ENCODE measurements around the gene RFC4. TPM values are rescaled to one million over a fixed set of nuclear protein-coding genes. Genes with fewer than 3 reads are reported as not detected.

Gene RFC4
- total RNA-seq, 4 donors from 2014 or later, result 7.2 to 226 (median 10.5) TPM; not detected in 1

DNA sequence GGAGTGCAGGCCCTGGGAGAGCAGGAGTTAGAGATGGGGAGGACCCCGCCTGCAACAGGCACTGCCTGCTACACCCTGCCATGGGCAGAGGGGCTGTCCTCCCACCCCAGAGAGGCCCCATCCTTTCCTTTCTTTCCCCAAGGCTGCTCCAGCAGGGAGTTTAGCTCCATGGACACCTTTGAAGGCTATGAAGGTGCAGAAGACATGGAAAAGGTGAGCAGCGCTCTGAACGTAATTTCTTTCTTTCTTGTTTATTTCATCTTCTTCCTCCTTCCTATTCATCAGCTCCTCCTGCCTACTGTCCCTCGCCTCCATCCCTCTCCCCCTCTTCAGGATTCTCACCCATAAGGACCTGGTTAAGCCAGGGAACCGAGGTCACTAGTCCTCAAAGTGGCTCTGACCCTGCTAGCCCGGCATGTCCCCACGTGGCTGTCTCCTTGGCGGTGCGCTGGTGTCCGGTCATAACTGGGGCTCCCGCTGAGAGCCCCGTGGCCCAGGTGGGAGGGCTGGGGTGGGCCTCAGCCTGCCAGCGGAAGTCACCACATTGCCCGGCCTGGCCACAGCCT, 20.2 kb upstream of the RFC4 start:
- no peaks in the 10 kb centered on the region for H3K9me3 ChIP-seq
- peaks cover 0 to 32% (median 12%) of the 10 kb centered on the region in 4 donors for H3K4me1 ChIP-seq
- peak overlapping the region in 3 of 4 donors; percentile 73 to 92 (median 73) for H3K4me3 ChIP-seq
- in situ Hi-C loops (cut with MboI; ENCODE audit: low pct_ligation_motif_present in 1 of 4, low pct_unique_long_range_greater_than_20kb in 1 of 4, low sequenced_read_pairs in 3 of 4) (loop anchor here in 1 of 4 donors (25.0 kb wide), 1 partner anchor 336 kb away; no protein-coding TSS in a partner anchor), intact Hi-C loops (cut with DNase I; ENCODE audit: low total_unique reads) (no loop called here)
- peak overlapping the region in 1 of 4 donors; percentile 63 for H3K27ac ChIP-seq
- WGBS, 2 donors (ENCODE audit: low coverage in 1 of 2), result 17 to 27% methylated on average over 3 to 14 of the region's 14 CpGs
- H3K36me3 ChIP-seq, result no peaks in the 10 kb centered on the region
- TF ChIP-seq POLR2AphosphoS5 (IDR thresholded peaks at IDR 0.05), result no peak
- no peak for DNase-seq
- H3K27me3 ChIP-seq, result peaks cover 69% of the 10 kb centered on the region

DNA sequence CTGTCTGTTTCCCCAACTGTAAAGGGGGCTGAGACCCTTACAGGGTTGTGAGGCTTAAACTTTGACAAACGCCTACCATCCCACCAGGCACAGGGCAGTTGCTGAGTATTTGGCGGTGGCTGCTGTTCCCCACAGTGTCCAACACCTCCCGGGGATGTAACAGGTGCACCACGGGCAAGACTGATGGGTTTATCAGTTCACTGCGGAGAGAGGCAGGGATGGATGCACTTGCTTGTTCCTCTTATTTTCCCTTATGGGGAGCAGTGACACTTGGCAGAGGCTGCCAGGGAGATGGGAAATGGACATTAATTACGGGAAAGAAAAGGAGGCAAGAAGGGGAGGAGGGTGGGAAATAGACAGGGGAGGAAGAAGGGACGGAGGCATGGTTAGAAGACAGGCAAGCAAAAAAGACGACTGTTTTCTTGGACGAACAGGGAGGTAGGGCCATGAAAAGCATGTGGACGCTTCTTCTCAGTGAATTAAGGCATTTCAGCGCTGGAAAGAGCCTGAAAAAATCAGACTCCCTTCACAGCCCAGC, 19.7 kb upstream of the RFC4 start:
- Histone ChIP-seq H3K27ac (no peak overlapping the region), H3K4me1 (peaks cover 0 to 32% (median 12%) of the 10 kb centered on the region in 4 donors), H3K9me3 (no peaks in the 10 kb centered on the region), H3K36me3 (no peaks in the 10 kb centered on the region), H3K4me3 (no peak overlapping the region), H3K27me3 (peaks cover 63% of the 10 kb centered on the region)
- no peak for DNase-seq
- intact Hi-C loops (cut with DNase I; ENCODE audit: low total_unique reads) (no loop called here), in situ Hi-C loops (cut with MboI; ENCODE audit: low pct_ligation_motif_present in 1 of 4, low pct_unique_long_range_greater_than_20kb in 1 of 4, low sequenced_read_pairs in 3 of 4) (loop anchor here in 1 of 4 donors (25.0 kb wide), 1 partner anchor 336 kb away; no protein-coding TSS in a partner anchor)
- TF ChIP-seq, protein P1, sequence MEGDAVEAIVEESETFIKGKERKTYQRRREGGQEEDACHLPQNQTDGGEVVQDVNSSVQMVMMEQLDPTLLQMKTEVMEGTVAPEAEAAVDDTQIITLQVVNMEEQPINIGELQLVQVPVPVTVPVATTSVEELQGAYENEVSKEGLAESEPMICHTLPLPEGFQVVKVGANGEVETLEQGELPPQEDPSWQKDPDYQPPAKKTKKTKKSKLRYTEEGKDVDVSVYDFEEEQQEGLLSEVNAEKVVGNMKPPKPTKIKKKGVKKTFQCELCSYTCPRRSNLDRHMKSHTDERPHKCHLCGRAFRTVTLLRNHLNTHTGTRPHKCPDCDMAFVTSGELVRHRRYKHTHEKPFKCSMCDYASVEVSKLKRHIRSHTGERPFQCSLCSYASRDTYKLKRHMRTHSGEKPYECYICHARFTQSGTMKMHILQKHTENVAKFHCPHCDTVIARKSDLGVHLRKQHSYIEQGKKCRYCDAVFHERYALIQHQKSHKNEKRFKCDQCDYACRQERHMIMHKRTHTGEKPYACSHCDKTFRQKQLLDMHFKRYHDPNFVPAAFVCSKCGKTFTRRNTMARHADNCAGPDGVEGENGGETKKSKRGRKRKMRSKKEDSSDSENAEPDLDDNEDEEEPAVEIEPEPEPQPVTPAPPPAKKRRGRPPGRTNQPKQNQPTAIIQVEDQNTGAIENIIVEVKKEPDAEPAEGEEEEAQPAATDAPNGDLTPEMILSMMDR (IDR thresholded peaks at IDR 0.05), result no peak
- TF ChIP-seq EP300 (IDR thresholded peaks at IDR 0.05; ENCODE audit: low read depth) (no peak), POLR2A (IDR thresholded peaks at IDR 0.05) (no peak), POLR2AphosphoS5 (IDR thresholded peaks at IDR 0.05) (no peak)
- 25 to 34% methylated on average over 8 to 11 of the region's 11 CpGs for WGBS, 2 donors (ENCODE audit: low coverage in 1 of 2)

- DNase-seq, result no peak
- no peak overlapping the region for H3K4me3 ChIP-seq
These were observed 19.1 kb upstream of the RFC4 start for GRCh38 chr3:186825294-186825821.

DNA sequence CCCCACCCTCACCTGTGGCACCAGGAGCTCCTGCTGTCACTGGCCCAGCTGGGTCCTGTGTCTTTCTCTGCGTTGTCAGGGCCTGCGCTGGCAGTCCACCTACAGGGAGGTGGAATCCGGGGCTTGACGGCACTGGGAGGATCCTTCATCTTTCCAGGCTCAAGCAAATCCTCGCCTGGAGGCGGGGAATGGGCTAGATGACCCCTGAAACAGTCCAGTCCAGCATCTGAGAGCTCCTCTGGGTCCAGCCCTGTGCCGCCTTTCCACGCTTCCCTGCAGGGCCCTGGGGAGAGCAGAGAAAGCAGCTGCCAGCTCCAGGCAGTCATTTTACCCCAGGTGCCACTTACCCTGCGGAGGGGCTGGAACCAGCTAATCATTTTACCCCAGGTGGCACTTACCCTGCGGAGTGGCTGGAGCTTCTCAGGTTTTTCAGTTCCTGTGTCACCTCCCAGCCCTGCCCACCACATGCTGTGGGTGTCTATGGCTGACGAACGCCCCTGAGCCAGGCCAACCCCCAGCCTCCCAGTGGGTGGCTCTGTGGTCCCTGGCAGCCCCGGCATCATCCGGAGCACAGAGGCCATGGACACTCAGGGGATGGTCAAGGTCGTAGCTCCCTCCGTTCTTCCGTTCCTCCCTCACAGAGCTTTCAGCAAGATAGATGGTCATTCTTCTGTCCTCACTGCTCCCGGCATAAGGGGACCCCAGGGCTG, 18.3 kb upstream of the RFC4 start:
- intact Hi-C loops (cut with DNase I; ENCODE audit: low total_unique reads) (loop anchor here (5.0 kb wide), 1 partner anchor 207 kb away; no protein-coding TSS in a partner anchor), in situ Hi-C loops (cut with MboI; ENCODE audit: low pct_ligation_motif_present in 1 of 4, low pct_unique_long_range_greater_than_20kb in 1 of 4, low sequenced_read_pairs in 3 of 4) (loop anchor here in 3 of 4 donors (25.0 kb wide), 3 partner anchors 212 to 837 kb away; partner anchors contain the start of gene AHSG (in 2 of the 3))
- H3K27me3 ChIP-seq, result peaks cover 50% of the 10 kb centered on the region

More at GRCh38 chr3:186825294-186825821, 19.1 kb upstream of the RFC4 start:
- peaks cover 58% of the 10 kb centered on the region for H3K27me3 ChIP-seq
- no peaks in the 10 kb centered on the region for H3K9me3 ChIP-seq
- TF ChIP-seq POLR2A (IDR thresholded peaks at IDR 0.05), result no peak
- TF ChIP-seq, protein P1 (IDR thresholded peaks at IDR 0.05), result no peak
- no peak for TF ChIP-seq POLR2AphosphoS5 (IDR thresholded peaks at IDR 0.05)
- peaks cover 0 to 32% (median 12%) of the 10 kb centered on the region in 4 donors for H3K4me1 ChIP-seq
- 21% methylated on average over 15 of the region's 23 CpGs; no CpG with 5 or more reads in 1 of the 2 donors for WGBS, 2 donors (ENCODE audit: low coverage in 1 of 2)
- H3K27ac ChIP-seq, result no peak overlapping the region
- no peaks in the 10 kb centered on the region for H3K36me3 ChIP-seq
- in situ Hi-C loops (cut with MboI; ENCODE audit: low pct_ligation_motif_present in 1 of 4, low pct_unique_long_range_greater_than_20kb in 1 of 4, low sequenced_read_pairs in 3 of 4), result loop anchor here in 1 of 4 donors (25.0 kb wide), 1 partner anchor 337 kb away; no protein-coding TSS in a partner anchor
- intact Hi-C loops (cut with DNase I; ENCODE audit: low total_unique reads), result no loop called here

More for the DNA sequence above, 18.3 kb upstream of the RFC4 start:
- no peak overlapping the region for H3K27ac ChIP-seq
- 45% methylated on average over 18 of the region's 18 CpGs; no CpG with 5 or more reads in 1 of the 2 donors for WGBS, 2 donors (ENCODE audit: low coverage in 1 of 2)
- no peaks in the 10 kb centered on the region for H3K36me3 ChIP-seq
- H3K9me3 ChIP-seq, result no peaks in the 10 kb centered on the region
- TF ChIP-seq POLR2A (IDR thresholded peaks at IDR 0.05), result no peak
- TF ChIP-seq POLR2AphosphoS5 (IDR thresholded peaks at IDR 0.05), result no peak
- no peak for TF ChIP-seq EP300 (IDR thresholded peaks at IDR 0.05; ENCODE audit: low read depth)
- TF ChIP-seq, protein P1 (IDR thresholded peaks at IDR 0.05), result no peak
- H3K4me1 ChIP-seq, result peaks cover 0 to 32% (median 12%) of the 10 kb centered on the region in 4 donors
- DNase-seq, result no peak
- H3K4me3 ChIP-seq, result no peak overlapping the region

Data from transverse colon (tissue), 4 donors.